ENCODE measurements around the gene VWCE.

DNA sequence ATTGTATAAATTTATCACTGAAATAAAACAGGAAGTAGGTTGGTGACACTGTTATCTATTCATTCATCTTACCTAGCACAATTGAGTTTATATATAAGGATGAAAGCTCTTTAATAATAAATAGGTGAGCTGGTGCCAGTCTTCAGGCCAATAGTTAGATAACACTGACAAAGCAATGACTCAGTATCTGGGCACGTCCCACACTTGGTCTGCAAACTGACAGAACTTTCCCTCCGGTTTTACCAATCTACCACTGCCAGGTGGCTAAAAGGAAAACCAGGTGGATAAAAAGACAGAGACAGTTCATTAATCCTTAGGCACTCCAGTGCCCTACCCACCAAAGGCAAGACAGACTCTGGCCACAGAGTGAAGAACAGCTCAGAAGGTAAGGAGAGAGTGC is 20.1 kb upstream of the VWCE start:
- TF ChIP-seq SPI1 (IDR thresholded peaks at IDR 0.05; ENCODE audit: low read depth, low read length), result no peak
- no peak for TF ChIP-seq POLR2A (IDR thresholded peaks at IDR 0.05; ENCODE audit: low read depth, low read length)
